SK-N-MC (cell line): Measurements from ENCODE around the gene TRPC5OS.

ENCODE experiments used
- EZH2 ChIP-seq: fragments of 200-600 bp; sonication (generic); IDR thresholded peaks from one replicate; pipeline ENCODE4 v1.6.1; 2017; ENCODE audit warnings: antibody characterized with exemption
- POLR2AphosphoS5 ChIP-seq: IDR thresholded peaks from 2 replicates; pipeline ENCODE4 v1.6.1; 2012; ENCODE audit warnings: mild to moderate bottlenecking, low read depth, low read length, borderline replicate concordance

DNA sequence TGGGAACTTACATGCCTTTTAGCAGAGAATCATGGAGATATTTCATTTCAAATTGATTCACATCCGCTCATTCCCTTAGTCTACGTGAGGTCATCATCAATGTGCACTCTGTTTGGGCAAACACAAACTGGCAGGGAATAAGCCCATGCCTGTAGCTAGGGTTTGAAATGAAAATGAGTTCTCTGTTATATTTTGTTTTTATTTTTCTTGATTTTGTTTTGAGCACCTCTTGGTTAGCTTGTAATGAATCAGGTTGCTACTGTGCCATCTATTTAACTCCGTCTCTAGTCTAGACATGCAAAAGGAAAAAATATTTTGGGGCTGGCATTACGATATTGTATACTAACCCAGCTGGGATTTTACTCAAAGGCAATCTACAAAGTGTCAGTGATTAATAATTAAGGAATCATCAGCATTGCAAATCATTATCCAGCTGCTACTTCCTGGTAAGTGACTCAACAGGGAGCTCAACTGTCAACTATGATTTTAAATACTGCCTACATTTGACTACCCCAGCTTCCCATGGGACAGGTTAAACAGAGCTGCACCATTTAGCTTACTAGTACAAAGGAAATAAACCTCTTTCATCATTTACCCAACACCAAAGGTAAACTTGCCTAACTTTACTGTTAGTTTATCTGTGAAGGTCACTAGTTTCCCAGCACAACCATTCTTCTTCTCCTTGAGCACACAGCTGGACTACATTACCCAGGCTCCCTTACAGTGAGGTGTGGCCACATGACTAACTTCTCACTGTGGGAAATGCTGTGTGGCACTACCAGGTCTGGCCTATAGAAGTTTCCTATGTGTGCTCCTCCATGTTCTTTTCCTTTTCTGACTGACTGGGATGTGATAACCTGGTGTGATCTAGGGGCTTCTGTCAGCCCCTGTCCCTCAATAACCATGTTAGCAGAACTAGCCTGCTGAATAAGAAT lies 21.2 kb upstream of the TRPC5OS start:
- TF ChIP-seq EZH2 = no peak
- TF ChIP-seq POLR2AphosphoS5 = no peak
